ENCODE results near the gene PDE1A. TPM values are rescaled to one million over a fixed set of nuclear protein-coding genes. Genes with fewer than 3 reads are reported as not detected.

PDE1A gene
- total and polyA plus RNA-seq, 2 of the 13 experiments (the other 11 are each of a cell fraction or from before 2014, with no cell fraction given), result not detected

DNA sequence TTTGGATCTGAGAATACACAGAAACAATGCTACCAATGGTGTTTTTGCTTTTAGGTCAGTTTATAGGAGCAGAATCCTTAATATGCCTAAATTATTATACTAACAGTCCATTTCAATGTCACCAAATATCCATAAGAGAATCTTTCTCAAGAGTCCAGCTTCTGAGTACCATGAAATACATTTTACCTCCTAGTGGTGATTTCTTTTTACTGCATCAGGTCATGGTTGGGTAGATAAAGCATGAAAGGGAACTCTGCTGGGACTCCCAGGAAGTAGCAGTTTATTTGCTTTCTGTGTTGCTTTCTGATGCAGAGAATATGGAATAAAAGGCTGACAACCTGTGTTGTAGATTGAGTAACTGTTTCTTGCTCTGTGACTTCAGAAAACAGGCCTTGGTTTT is 325.6 kb downstream of the PDE1A start:
- no peak for TF ChIP-seq SETDB1 (CRISPR knock-in tag; IDR thresholded peaks at IDR 0.05; ENCODE audit: borderline replicate concordance)
- TF ChIP-seq HCFC1 (IDR thresholded peaks at IDR 0.05; ENCODE audit: low read depth, low read length), result no peak
- no peak for TF ChIP-seq NKX3-1 (CRISPR knock-in tag; IDR thresholded peaks at IDR 0.05)
- no peak for TF ChIP-seq ZNF556 (CRISPR knock-in tag; IDR thresholded peaks at IDR 0.05; ENCODE audit: borderline replicate concordance)
- BruUV-seq (replicated peaks), result no TSS peak
- no peak for FAIRE-seq
- in situ Hi-C loops (cut with HindIII; ENCODE audit: extremely low pct_ligation_motif_present, low pct_unique_long_range_greater_than_20kb) (no loop called here), intact Hi-C loops (cut with micrococcal nuclease; ENCODE audit: unreplicated experiment) (no loop called here)
- Histone ChIP-seq H2AFZ (ENCODE audit: low read length) (no peak overlapping the region), H4K20me1 (ENCODE audit: insufficient read depth, low read length) (no peaks in the 10 kb centered on the region), H3K4me1 (ENCODE audit: insufficient read depth, low read length) (peaks cover 6% of the 10 kb centered on the region; the same call in 1 of the 2 replicates), H3K79me2 (ENCODE audit: insufficient read depth, low read length) (no peaks in the 10 kb centered on the region), H3K9ac (ENCODE audit: insufficient read depth, low read depth, low read length) (no peak overlapping the region), H3K27ac (ENCODE audit: extremely low read length, insufficient read depth, low read length) (no peak overlapping the region), H3K4me3 (replicated peaks in 1 of 3; ENCODE audit: insufficient read depth in 1 of 3, low read depth in 2 of 3, low read length in 3 of 3) (no peak overlapping the region), H3K36me3 (replicated peaks in 1 of 2; ENCODE audit: control insufficient read depth in 1 of 2, insufficient read depth in 2 of 2, low read length in 2 of 2) (no peaks in the 10 kb centered on the region), H3K27me3 (ENCODE audit: control insufficient read depth in 1 of 2, insufficient read depth in 2 of 2, low read length in 2 of 2) (no peaks in the 10 kb centered on the region), H3K4me2 (ENCODE audit: low read depth, low read length) (no peak overlapping the region), H3K9me3 (ENCODE audit: low read length) (no peaks in the 10 kb centered on the region)
- CTCF ChIA-PET (ENCODE audit: low intra/inter-chr PET ratio, low total read pairs), result no interaction called here
- POLR2A ChIA-PET, result no interaction called here
- peak; percentile 13 for DNase-seq (ENCODE audit: low spot score)
- peak; percentile 87 for ATAC-seq

DNA sequence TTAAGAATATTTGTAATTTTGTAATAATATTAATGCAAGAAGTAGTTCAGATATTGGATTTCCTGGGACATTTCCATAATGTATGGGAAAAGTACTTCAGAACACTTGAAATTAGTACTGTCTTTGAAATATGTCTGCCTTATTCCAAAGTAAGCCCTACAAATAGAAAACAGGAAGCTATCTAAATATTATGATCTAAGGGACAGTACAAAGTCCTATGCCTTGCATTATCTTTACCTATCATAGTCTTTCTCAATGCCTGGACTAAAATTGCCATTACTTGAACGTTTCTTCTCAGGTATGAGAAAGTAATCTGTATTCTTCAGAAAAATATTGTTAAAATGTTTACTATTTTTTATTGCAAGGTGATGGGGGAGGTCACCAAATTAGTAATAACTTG is 328.2 kb downstream of the PDE1A start:
- no peaks in the 10 kb centered on the region for H4K20me1 ChIP-seq (ENCODE audit: insufficient read depth, low read length)
- intact Hi-C loops (cut with micrococcal nuclease; ENCODE audit: unreplicated experiment) (no loop called here), in situ Hi-C loops (cut with HindIII; ENCODE audit: extremely low pct_ligation_motif_present, low pct_unique_long_range_greater_than_20kb) (no loop called here)
- ChIA-PET POLR2A (no interaction called here), CTCF (ENCODE audit: low intra/inter-chr PET ratio, low total read pairs) (no interaction called here)
- H3K9ac ChIP-seq (ENCODE audit: insufficient read depth, low read depth, low read length), result no peak overlapping the region
- H3K27me3 ChIP-seq (ENCODE audit: control insufficient read depth in 1 of 2, insufficient read depth in 2 of 2, low read length in 2 of 2), result no peaks in the 10 kb centered on the region
- H3K4me1 ChIP-seq (ENCODE audit: insufficient read depth, low read length), result peaks cover 6% of the 10 kb centered on the region; the same call in 1 of the 2 replicates
- no peaks in the 10 kb centered on the region for H3K79me2 ChIP-seq (ENCODE audit: insufficient read depth, low read length)
- DNase-seq (ENCODE audit: low spot score) (no peak), FAIRE-seq (no peak), ATAC-seq (no peak)
- H2AFZ ChIP-seq (ENCODE audit: low read length), result no peak overlapping the region
- no peaks in the 10 kb centered on the region for H3K9me3 ChIP-seq (ENCODE audit: low read length)
- WGBS (ENCODE audit: low lambda C conversion rate), result 2% methylated on average over 1 of the region's 1 CpG
- no peak overlapping the region for H3K4me2 ChIP-seq (ENCODE audit: low read depth, low read length)
- no peaks in the 10 kb centered on the region for H3K36me3 ChIP-seq (replicated peaks in 1 of 2; ENCODE audit: control insufficient read depth in 1 of 2, insufficient read depth in 2 of 2, low read length in 2 of 2)
- H3K27ac ChIP-seq (ENCODE audit: extremely low read length, insufficient read depth, low read length), result no peak overlapping the region
- no peak overlapping the region for H3K4me3 ChIP-seq (replicated peaks in 1 of 3; ENCODE audit: insufficient read depth in 1 of 3, low read depth in 2 of 3, low read length in 3 of 3)
- no TSS peak for BruUV-seq (replicated peaks)
- TF ChIP-seq TEAD3 (CRISPR knock-in tag; optimal IDR thresholded peaks at IDR 0.05; ENCODE audit: borderline replicate concordance) (no peak), TCF7 (IDR thresholded peaks at IDR 0.05; ENCODE audit: low read depth) (no peak), HDAC2 (CRISPR knock-in tag; IDR thresholded peaks at IDR 0.05) (no peak), ZFP82 (CRISPR knock-in tag; IDR thresholded peaks at IDR 0.05; ENCODE audit: borderline replicate concordance) (no peak), MED13 (CRISPR knock-in tag; IDR thresholded peaks at IDR 0.05) (no peak), ZNF562 (CRISPR knock-in tag; IDR thresholded peaks at IDR 0.05; ENCODE audit: borderline replicate concordance) (no peak), ZNF10 (CRISPR knock-in tag; IDR thresholded peaks at IDR 0.05; ENCODE audit: borderline replicate concordance, low read depth) (no peak), ZNF326 (CRISPR knock-in tag; IDR thresholded peaks at IDR 0.05; ENCODE audit: borderline replicate concordance) (no peak), NR1H2 (CRISPR knock-in tag; IDR thresholded peaks at IDR 0.05; ENCODE audit: borderline replicate concordance, low read depth) (no peak), FOXO1 (CRISPR knock-in tag; IDR thresholded peaks at IDR 0.05) (no peak), ZMYM4 (CRISPR knock-in tag; IDR thresholded peaks at IDR 0.05) (no peak)
- TF ChIP-seq, protein P1, sequence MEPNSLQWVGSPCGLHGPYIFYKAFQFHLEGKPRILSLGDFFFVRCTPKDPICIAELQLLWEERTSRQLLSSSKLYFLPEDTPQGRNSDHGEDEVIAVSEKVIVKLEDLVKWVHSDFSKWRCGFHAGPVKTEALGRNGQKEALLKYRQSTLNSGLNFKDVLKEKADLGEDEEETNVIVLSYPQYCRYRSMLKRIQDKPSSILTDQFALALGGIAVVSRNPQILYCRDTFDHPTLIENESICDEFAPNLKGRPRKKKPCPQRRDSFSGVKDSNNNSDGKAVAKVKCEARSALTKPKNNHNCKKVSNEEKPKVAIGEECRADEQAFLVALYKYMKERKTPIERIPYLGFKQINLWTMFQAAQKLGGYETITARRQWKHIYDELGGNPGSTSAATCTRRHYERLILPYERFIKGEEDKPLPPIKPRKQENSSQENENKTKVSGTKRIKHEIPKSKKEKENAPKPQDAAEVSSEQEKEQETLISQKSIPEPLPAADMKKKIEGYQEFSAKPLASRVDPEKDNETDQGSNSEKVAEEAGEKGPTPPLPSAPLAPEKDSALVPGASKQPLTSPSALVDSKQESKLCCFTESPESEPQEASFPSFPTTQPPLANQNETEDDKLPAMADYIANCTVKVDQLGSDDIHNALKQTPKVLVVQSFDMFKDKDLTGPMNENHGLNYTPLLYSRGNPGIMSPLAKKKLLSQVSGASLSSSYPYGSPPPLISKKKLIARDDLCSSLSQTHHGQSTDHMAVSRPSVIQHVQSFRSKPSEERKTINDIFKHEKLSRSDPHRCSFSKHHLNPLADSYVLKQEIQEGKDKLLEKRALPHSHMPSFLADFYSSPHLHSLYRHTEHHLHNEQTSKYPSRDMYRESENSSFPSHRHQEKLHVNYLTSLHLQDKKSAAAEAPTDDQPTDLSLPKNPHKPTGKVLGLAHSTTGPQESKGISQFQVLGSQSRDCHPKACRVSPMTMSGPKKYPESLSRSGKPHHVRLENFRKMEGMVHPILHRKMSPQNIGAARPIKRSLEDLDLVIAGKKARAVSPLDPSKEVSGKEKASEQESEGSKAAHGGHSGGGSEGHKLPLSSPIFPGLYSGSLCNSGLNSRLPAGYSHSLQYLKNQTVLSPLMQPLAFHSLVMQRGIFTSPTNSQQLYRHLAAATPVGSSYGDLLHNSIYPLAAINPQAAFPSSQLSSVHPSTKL (CRISPR knock-in tag; IDR thresholded peaks at IDR 0.05), result no peak

Measured in HepG2 (cell line).